ENCODE results near the gene INPP5B.
"Not testable (repeated sequence)": the region's sequence is repeated elsewhere in the genome, so short reads cannot be mapped to it uniquely, and the experiment has no call there.

Gene INPP5B

GRCh38 chr1:37948166-37948565 lies 1.3 kb upstream of the INPP5B start:
- no peak for DNase-seq (ENCODE audit: low spot score)

GRCh38 chr1:37947364-37947763 lies 511 bp upstream of the INPP5B start:
- DNase-seq (ENCODE audit: low spot score) = no peak

GRCh38 chr1:37945743-37946702 lies 830 bp downstream of the INPP5B start:
- DNase-seq (ENCODE audit: low spot score) = peak; percentile 95

- no peak for DNase-seq (ENCODE audit: low spot score)
Observed at GRCh38 chr1:37945251-37945650, 1.6 kb downstream of the INPP5B start.

- DNase-seq (ENCODE audit: low spot score) = no peak
Observed at GRCh38 chr1:37944816-37945215, 2.0 kb downstream of the INPP5B start.

- no peak for DNase-seq (ENCODE audit: low spot score)
Observed at GRCh38 chr1:37944086-37944763, 2.6 kb downstream of the INPP5B start.

- DNase-seq (ENCODE audit: low spot score) = no peak
Observed at GRCh38 chr1:37940299-37940947, 6.4 kb downstream of the INPP5B start.

GRCh38 chr1:37936760-37937159 lies 10.1 kb downstream of the INPP5B start:
- not testable (repeated sequence) for DNase-seq (ENCODE audit: low spot score)

- DNase-seq (ENCODE audit: low spot score) = peak; percentile 53
Observed at GRCh38 chr1:37932759-37933158, 14.1 kb downstream of the INPP5B start.

GRCh38 chr1:37931361-37932158 lies 15.3 kb downstream of the INPP5B start:
- peak; percentile 99 for DNase-seq (ENCODE audit: low spot score)

GRCh38 chr1:37931102-37931360 lies 15.8 kb downstream of the INPP5B start:
- no peak for DNase-seq (ENCODE audit: low spot score)

GRCh38 chr1:37930246-37931101 lies 16.4 kb downstream of the INPP5B start:
- DNase-seq (ENCODE audit: low spot score) = no peak

- no peak for DNase-seq (ENCODE audit: low spot score)
Observed at GRCh38 chr1:37926038-37926924, 20.6 kb downstream of the INPP5B start.

- no peak for DNase-seq (ENCODE audit: low spot score)
Observed at GRCh38 chr1:37925316-37925715, 21.5 kb downstream of the INPP5B start.

- no peak for DNase-seq (ENCODE audit: low spot score)
Observed at GRCh38 chr1:37923551-37923889, 23.3 kb downstream of the INPP5B start.

GRCh38 chr1:37922767-37923550 lies 23.9 kb downstream of the INPP5B start:
- DNase-seq (ENCODE audit: low spot score) = no peak

GRCh38 chr1:37919277-37919676 lies 27.6 kb downstream of the INPP5B start:
- peak; percentile 23 for DNase-seq (ENCODE audit: low spot score)

- no peak for DNase-seq (ENCODE audit: low spot score)
Observed at GRCh38 chr1:37915476-37916093, 31.3 kb downstream of the INPP5B start.

Data from AG20443 (cell line).